ENCODE measurements around the gene TRMT2B. TPM values are rescaled to one million over a fixed set of nuclear protein-coding genes. Genes with fewer than 3 reads are reported as not detected.

Gene TRMT2B
- total RNA-seq, 1 donor from 2014 or later: 9.9 TPM

DNA sequence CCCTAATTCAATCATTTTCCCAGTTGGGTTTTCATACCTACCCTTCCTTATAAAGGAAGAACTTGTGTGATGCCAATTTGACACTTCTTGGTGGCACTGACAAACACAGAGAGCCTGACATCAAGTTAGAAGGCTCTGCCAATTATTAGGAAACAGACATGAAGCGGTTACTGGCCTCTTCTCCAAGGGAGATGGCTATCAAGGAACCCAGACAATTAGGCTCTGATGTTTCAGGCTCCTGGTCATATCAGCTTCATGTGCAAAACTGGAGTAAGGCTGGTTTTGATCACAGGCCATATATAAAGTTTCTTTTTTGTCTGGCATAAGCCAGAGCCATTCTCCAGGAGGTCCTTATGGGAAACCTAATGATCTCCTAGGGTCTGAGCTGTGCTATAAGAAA, 82.0 kb downstream of the TRMT2B start:
- Mint-ChIP-seq H3K27ac (ENCODE audit: unreplicated experiment) (no peak overlapping the region), H3K4me1 (ENCODE audit: low read depth) (no peaks in the 10 kb centered on the region), H3K27me3 (ENCODE audit: low read depth) (no peaks in the 10 kb centered on the region), H3K36me3 (ENCODE audit: low read depth) (no peaks in the 10 kb centered on the region), H3K4me3 (ENCODE audit: unreplicated experiment) (no peak overlapping the region), H3K9me3 (ENCODE audit: low read depth) (peaks cover 19% of the 10 kb centered on the region)
- TF ChIP-seq, protein P1, sequence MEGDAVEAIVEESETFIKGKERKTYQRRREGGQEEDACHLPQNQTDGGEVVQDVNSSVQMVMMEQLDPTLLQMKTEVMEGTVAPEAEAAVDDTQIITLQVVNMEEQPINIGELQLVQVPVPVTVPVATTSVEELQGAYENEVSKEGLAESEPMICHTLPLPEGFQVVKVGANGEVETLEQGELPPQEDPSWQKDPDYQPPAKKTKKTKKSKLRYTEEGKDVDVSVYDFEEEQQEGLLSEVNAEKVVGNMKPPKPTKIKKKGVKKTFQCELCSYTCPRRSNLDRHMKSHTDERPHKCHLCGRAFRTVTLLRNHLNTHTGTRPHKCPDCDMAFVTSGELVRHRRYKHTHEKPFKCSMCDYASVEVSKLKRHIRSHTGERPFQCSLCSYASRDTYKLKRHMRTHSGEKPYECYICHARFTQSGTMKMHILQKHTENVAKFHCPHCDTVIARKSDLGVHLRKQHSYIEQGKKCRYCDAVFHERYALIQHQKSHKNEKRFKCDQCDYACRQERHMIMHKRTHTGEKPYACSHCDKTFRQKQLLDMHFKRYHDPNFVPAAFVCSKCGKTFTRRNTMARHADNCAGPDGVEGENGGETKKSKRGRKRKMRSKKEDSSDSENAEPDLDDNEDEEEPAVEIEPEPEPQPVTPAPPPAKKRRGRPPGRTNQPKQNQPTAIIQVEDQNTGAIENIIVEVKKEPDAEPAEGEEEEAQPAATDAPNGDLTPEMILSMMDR (IDR thresholded peaks at IDR 0.05): no peak
- no peak for DNase-seq (ENCODE audit: low spot score)

DNA sequence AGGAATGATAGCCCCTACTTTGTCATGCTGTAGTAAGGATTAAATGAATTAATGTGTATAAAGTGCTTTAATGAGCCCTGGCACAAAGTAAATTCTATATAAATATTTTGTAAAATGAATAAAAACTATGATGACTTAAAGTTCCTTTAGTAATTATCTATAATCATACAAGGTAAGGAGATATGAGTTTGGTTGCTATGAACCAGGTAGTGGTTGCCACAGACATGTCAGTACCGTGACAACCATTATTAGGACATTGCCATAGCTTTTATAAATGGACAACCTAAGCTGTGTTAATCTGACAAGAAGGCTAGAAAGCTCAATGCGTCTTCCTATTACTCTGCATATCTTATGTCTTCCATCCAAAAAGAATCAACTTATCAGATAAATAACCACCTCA, 82.5 kb downstream of the TRMT2B start, which contains the start of gene ARL13A:
Gene ARL13A (plus strand): TSS at position 301 of the 400 bp plus-strand sequence. CDS start 3,982 bp downstream, outside the sequence.
- Mint-ChIP-seq H3K36me3 (ENCODE audit: low read depth) (no peaks in the 10 kb centered on the region), H3K9me3 (ENCODE audit: low read depth) (peaks cover 19% of the 10 kb centered on the region), H3K27ac (ENCODE audit: unreplicated experiment) (no peak within 1 kb of the TSS), H3K4me3 (ENCODE audit: unreplicated experiment) (no peak within 1 kb of the TSS), H3K27me3 (ENCODE audit: low read depth) (no peaks in the 10 kb centered on the region), H3K4me1 (ENCODE audit: low read depth) (no peaks in the 10 kb centered on the region)
- TF ChIP-seq, protein P1 (IDR thresholded peaks at IDR 0.05): no peak
- DNase-seq (ENCODE audit: low spot score): no peak

DNA sequence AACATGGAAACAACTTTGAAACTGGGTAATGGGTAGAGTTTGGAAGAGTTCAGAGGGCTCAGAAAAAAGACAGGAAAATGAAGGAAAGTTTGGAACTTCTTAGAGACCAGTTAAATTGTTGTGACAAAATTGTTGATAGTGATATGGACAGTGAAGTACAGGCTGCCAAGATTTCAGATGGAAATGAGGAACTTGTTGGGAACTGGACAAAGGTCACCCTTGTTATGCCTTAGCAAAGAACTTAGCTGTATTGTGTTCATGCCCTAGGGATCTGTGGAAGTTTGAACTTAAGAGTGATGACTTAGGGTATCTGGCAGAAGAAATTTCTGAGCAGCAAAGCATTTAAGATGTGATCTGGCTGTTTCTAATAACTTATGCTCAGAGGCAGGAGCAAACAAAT, 87.5 kb downstream of the TRMT2B start:
- no peaks in the 10 kb centered on the region for H3K36me3 Mint-ChIP-seq (ENCODE audit: low read depth)
- H3K9me3 Mint-ChIP-seq (ENCODE audit: low read depth): peaks cover 20% of the 10 kb centered on the region
- no peaks in the 10 kb centered on the region for H3K27me3 Mint-ChIP-seq (ENCODE audit: low read depth)
- no peaks in the 10 kb centered on the region for H3K4me1 Mint-ChIP-seq (ENCODE audit: low read depth)
- H3K4me3 Mint-ChIP-seq (ENCODE audit: unreplicated experiment): no peak overlapping the region
- TF ChIP-seq, protein P1 (IDR thresholded peaks at IDR 0.05): no peak
- H3K27ac Mint-ChIP-seq (ENCODE audit: unreplicated experiment): no peak overlapping the region
- no peak for DNase-seq (ENCODE audit: low spot score)

DNA sequence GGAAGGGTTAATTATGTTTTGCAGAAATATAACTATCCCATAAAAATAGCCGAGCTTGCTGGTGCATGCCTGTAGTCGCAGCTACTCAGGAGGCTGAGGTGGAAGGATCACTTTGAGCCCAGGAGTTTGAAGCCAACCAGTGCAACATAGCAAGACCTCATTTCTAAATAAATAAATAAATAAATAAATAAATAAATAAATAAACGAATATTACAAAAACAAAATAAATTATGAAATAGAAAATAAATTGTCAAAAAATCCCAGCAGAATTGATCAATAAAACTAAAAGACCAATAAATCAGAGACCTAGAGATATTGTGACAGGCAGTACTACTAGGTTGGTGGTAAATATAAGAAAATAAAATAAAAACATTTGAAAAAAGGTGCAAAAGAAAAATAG, 89.1 kb downstream of the TRMT2B start:
- TF ChIP-seq, protein P1 (IDR thresholded peaks at IDR 0.05): no peak
- no peak for DNase-seq (ENCODE audit: low spot score)
- H3K4me3 Mint-ChIP-seq (ENCODE audit: unreplicated experiment): no peak overlapping the region
- H3K9me3 Mint-ChIP-seq (ENCODE audit: low read depth): peaks cover 21% of the 10 kb centered on the region
- no peaks in the 10 kb centered on the region for H3K27me3 Mint-ChIP-seq (ENCODE audit: low read depth)
- no peaks in the 10 kb centered on the region for H3K4me1 Mint-ChIP-seq (ENCODE audit: low read depth)
- no peaks in the 10 kb centered on the region for H3K36me3 Mint-ChIP-seq (ENCODE audit: low read depth)
- no peak overlapping the region for H3K27ac Mint-ChIP-seq (ENCODE audit: unreplicated experiment)

Other genes with a start within 250 kb of the TRMT2B start
- gene CSTF2, start 231.7 kb downstream of the TRMT2B start, total RNA-seq: 11.5 to 13.5 TPM (median 11.8 TPM) in 3 replicates
- not detected in 3 replicates for gene NOX1, start 177.8 kb downstream of the TRMT2B start, total RNA-seq
- gene XKRX, start 123.2 kb downstream of the TRMT2B start, total RNA-seq: 0.15 TPM in 1 of 3 replicates, not detected in the others
- gene ARL13A, start 82.4 kb downstream of the TRMT2B start, total RNA-seq: not detected in 3 replicates
- gene TMEM35A, start 26.8 kb upstream of the TRMT2B start, total RNA-seq: 0.62 to 0.92 TPM (median 0.85 TPM) in 3 replicates
- gene CENPI, start 46.1 kb upstream of the TRMT2B start, total RNA-seq: 4.6 to 5.7 TPM (median 5.6 TPM) in 3 replicates
- gene DRP2, start 167.7 kb upstream of the TRMT2B start, total RNA-seq: 0.23 to 0.92 TPM (median 0.37 TPM) in 3 replicates
- 0.21 to 0.39 TPM (median 0.30 TPM) in 3 replicates for gene TAF7L, start 239.2 kb upstream of the TRMT2B start, total RNA-seq

Measured in chondrocyte (in vitro differentiated cells).